WI38 (cell line): Measurements from ENCODE around the gene B2M.
A peak's percentile ranks its signal among the peaks of the same experiment; 100 is the strongest.

Experiments
- H3K4me3 ChIP-seq: 2 replicates; pipeline ENCODE4 v1.5.1; 2011; ENCODE audit warnings: low read depth, mild to moderate bottlenecking, control low read depth, low read length
- TF ChIP-seq, protein P1 (sequence below): IDR thresholded peaks from 2 replicates; pipeline ENCODE4 v1.5.1; 2012; ENCODE audit warnings: low read depth, mild to moderate bottlenecking, control low read depth, low read length

The B2M gene

DNA sequence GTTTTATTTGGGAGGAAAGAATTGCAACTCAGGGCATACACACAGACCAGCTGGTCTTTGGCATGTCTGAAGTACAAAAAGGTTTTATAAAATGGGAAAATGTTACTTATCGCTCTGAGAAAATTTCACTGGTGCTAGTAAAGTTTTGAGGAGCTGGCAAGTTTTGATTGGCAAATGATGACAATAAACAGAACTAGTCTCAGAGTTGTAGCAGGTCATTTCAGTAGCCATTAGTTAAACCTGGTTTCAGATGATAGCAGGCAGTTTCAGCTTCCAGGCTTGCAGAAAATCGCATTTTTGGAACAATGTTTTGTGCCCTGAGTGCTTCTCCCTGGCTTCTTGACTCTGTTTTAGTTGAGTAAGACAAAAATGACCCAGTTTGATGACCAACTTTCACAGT, 10.7 kb downstream of the B2M start:
- H3K4me3 ChIP-seq: no peak overlapping the region
- TF ChIP-seq, protein P1, sequence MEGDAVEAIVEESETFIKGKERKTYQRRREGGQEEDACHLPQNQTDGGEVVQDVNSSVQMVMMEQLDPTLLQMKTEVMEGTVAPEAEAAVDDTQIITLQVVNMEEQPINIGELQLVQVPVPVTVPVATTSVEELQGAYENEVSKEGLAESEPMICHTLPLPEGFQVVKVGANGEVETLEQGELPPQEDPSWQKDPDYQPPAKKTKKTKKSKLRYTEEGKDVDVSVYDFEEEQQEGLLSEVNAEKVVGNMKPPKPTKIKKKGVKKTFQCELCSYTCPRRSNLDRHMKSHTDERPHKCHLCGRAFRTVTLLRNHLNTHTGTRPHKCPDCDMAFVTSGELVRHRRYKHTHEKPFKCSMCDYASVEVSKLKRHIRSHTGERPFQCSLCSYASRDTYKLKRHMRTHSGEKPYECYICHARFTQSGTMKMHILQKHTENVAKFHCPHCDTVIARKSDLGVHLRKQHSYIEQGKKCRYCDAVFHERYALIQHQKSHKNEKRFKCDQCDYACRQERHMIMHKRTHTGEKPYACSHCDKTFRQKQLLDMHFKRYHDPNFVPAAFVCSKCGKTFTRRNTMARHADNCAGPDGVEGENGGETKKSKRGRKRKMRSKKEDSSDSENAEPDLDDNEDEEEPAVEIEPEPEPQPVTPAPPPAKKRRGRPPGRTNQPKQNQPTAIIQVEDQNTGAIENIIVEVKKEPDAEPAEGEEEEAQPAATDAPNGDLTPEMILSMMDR: no peak

DNA sequence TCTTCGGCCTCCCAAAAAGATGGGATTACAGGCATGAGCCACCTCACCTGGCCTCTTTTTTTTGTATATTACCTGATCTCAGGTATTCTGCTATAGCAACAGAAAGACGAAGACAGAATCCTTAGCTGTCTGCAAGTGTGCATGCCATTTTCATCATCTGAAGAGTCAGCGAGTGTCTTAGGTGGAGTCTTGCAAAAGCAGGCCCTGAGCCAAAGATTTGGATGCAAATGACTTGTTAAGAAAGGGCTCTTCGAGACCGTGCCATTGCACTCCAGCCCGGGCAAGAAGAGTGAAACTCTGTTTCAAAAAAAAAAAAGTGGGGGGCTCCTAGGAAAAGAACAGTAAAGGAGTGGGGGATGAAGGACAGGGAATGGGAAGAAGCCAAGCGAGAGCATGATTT, 14.8 kb downstream of the B2M start:
- TF ChIP-seq, protein P1: no peak
- H3K4me3 ChIP-seq: no peak overlapping the region

DNA sequence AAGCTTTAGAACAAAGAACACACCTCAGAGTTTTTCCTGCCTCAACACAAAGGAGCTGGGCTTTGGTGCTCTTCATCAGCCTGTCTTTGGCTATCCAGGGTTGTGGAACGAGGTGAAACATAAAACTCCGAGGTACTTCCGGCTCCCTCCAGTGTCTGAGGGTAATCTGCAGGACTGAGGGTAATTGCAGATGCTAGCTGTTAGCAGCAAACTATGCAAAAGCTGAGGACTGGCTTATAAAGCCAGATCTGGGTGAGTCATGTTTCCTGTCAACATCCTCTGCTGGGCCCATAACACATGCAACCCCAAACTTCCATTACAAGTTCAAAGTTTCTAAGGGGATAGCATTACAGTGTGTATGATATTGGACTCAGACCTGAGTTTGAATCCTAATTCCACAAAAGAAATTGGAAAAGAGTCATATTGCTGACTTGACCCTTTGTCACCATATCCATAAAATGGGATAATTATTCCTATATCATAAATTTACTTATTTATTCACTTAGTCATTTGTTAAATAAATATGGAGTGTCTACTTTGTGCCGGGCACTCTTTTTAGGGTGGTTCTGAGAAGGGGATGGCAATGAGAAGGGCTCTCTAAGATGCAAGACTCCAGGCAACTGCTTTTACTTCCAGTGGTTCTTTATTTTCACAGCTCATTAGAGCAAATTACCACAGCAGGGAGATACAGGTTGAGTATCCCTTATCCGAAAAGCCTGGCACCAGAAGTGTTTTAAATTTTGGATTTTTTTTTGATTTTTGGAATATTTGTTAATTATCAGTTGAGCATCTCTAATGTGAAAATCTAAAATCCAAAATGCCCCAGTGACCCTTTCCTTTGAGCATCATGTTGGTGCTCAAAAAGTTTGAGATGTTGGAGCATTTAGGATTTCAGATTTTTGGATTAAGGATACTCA, 15.5 kb downstream of the B2M start:
- TF ChIP-seq, protein P1: no peak
- no peak overlapping the region for H3K4me3 ChIP-seq

DNA sequence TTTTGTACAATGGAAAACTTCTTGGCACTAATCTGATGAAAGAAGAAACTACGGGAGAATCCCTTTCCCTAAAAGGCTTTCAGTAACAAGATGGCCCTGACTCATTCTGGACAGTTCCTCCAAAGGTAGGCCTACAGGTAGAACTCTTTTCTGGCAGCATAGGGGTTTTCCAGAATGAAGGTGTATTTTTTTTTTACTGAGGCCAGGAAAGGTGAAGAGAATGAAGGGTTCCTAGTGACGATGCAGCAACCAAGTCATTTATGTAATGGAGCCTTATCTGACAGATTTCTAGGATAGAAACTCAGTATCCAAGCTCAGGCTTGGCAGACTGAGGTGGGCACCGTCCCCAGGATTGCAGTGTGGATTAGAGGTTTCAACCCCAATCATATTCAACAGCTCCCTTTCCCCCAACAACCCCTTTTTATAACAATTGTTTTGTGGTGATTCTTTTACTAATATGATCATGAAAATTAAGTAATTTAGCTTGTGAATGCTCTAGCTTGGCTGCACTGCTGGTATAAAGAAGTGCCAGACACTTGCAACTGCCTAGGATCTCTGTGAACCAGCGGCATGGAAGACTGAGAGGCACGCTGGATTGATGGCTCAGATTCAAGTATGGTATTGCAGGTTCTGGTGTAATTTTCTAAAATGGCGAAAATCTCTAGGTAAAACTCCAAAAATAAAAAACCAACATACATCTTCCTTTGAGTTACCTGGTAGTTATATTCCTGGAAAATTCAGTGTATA, 16.3 kb downstream of the B2M start:
- peak overlapping the region; percentile 96 for H3K4me3 ChIP-seq
- TF ChIP-seq, protein P1: no peak

DNA sequence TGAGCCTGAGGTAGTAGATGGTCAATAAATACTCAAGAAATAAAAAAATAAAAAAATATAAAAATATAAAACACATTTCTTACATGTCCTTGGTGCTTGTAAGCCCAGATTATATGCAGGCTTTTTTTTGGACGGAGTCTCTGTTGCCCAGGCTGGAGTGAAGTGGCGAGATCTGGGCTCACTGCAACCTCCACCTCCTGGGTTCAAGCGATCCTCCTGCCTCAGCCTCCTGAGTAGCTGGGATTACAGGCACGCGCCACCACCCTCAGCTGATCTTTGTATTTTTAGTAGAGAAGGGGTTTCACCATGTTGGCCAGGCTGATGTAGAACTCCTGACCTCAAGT, 16.9 kb downstream of the B2M start:
- peak overlapping the region; percentile 96 for H3K4me3 ChIP-seq

DNA sequence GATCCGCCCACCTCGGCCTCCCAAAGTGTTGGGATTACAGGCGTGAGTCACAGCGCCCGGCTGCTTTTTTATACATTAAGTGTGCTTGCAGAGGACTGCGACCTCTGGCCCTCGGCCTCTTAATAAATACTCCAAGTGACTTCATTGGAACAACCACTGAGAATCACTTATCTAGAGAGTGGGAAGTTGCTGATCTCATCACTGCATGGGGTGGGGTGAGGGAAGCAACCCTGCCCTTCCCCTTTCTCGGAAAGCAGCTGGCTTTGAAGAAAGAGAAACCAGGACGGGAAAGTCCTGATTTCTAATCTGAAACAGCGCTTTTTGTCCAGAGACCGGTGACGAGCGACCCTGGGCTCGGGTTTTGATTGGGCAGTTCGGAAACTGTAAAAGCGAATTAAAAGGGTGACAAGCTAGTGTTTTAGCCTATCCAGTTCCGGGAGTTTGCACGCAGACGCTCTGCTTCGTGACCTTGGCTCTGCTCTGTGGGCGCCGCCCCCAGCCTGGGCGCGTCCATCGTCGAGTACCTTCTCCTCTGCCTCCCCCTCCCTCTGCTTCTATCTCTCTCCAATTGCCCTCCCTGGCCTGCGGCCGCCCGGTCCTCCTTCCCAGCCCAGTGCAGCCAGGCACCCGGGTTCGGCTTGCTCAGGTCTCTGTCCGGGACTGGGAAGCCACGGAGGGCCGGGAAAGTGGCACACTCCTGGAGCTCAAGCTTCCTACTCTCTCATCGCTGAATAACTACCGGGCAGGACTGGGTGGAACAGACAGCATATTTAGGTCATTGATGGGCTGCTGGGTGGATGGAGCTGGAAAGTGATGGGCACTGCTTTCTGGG, 17.5 kb downstream of the B2M start:
- peak overlapping the region; percentile 96 for H3K4me3 ChIP-seq
- TF ChIP-seq, protein P1: no peak

DNA sequence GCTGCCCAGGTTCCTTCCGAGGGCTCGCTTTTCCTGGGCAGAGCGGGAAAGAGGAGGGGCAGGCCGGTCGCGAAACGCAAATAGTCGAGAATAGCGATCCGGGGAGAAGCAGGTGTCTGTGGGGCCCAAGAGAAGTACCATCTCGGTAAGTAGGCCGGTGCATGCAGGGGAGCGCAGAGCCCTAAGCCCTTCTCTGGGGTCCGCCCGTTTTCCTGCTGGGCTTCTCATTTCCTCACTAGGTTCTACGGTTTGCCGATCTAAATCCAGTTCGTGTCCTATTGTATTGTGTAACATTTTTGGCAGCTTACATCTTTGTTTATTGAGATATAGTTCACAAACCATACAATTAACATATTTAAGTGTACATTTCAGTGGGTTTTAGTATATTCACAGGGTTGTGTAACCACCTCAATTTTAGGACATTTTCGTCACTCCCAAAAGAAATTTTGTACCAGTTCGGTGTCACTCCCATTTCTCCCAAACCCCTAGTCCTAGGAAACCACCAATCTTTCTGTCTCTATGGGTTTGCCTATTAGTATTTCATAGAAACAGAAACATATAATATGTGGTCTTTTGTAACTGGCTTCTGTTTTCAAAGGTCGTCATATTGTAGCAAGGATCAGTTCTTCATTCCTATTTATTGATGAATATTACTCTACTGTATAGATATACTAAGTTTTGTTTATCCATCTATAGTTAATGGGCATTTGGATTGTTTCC, 18.3 kb downstream of the B2M start:
- peak overlapping the region; percentile 96 for H3K4me3 ChIP-seq
- TF ChIP-seq, protein P1: no peak
